ENCODE data around the gene VPS8.

DNA sequence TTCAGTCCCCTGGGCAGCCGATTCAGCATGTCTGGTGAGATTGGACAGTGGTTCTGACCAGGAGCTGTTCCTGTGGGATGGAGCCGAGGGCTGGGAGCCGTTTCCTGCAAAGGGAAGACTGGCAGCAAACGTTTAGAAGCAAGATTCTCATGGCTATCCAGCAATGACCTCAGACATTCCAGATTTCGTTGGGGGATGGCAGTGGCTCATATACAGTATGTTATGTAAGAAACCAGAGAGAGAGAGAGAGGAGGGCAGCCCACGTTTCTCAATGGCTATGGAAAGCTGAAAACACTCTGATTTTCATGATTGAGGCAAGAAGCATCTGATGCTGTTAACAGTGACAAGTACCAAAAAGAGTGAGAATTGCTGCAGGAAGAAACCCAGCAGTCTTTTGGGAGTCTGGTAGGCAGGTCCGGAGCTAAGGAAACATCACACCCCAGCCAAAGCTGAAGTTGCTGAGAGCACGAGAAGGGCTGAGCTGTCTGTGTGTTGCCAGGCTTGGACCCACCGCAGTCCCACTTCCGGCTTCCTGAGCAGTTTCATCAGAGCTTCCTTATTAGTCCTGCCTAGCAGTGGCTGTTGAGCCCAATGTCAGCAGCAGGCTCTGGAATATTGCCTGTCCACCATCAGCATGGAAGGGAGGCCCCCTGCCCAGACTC lies 25.6 kb upstream of the VPS8 start:
- TF ChIP-seq, protein P1, sequence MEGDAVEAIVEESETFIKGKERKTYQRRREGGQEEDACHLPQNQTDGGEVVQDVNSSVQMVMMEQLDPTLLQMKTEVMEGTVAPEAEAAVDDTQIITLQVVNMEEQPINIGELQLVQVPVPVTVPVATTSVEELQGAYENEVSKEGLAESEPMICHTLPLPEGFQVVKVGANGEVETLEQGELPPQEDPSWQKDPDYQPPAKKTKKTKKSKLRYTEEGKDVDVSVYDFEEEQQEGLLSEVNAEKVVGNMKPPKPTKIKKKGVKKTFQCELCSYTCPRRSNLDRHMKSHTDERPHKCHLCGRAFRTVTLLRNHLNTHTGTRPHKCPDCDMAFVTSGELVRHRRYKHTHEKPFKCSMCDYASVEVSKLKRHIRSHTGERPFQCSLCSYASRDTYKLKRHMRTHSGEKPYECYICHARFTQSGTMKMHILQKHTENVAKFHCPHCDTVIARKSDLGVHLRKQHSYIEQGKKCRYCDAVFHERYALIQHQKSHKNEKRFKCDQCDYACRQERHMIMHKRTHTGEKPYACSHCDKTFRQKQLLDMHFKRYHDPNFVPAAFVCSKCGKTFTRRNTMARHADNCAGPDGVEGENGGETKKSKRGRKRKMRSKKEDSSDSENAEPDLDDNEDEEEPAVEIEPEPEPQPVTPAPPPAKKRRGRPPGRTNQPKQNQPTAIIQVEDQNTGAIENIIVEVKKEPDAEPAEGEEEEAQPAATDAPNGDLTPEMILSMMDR (IDR thresholded peaks at IDR 0.05; ENCODE audit: insufficient read depth, low read length, poor library complexity, severe bottlenecking): no peak
- TF ChIP-seq EZH2phosphoT487 (conservative IDR thresholded peaks at IDR 0.05; ENCODE audit: low read length): no peak

All from SU-DHL-6 (cell line).